ENCODE data around the gene ZMYND8.

GRCh38 chr20:47335251-47336128 is 21.0 kb downstream of the ZMYND8 start:
- no peak for TF ChIP-seq EZH2 (IDR thresholded peaks at IDR 0.05; ENCODE audit: insufficient read depth, poor library complexity, severe bottlenecking)
- TF ChIP-seq EZH2phosphoT487 (IDR thresholded peaks at IDR 0.05; ENCODE audit: insufficient read depth, low read depth): no peak

Data from GM23248 (cell line).